HepG2 (cell line): ENCODE data around the gene AGER. TPM values are rescaled to one million over a fixed set of nuclear protein-coding genes. Genes with fewer than 3 reads are reported as not detected.

ENCODE experiments used
- HNRNPUL1 ChIP-seq: fragments of 200-400 bp; formaldehyde crosslinking; IDR thresholded peaks from 2 replicates; pipeline ENCODE4 v1.6.1; 2017; ENCODE audit warnings: low read depth, mild to moderate bottlenecking, low read length, moderate library complexity
- HOXA5 ChIP-seq: sonication (generic); formaldehyde crosslinking; IDR thresholded peaks from 2 replicates; pipeline ENCODE4 v1.4.0; 2020; ENCODE audit warnings: missing genetic modification reagents
- HOXA9 ChIP-seq: sonication (generic); formaldehyde crosslinking; IDR thresholded peaks from 2 replicates; pipeline ENCODE4 v1.8.1; 2022; ENCODE audit warnings: missing genetic modification reagents, mild to moderate bottlenecking, moderate library complexity, borderline replicate concordance
- PLRG1 ChIP-seq: fragments of 450-650 bp; conservative IDR thresholded peaks from 2 replicates; pipeline ENCODE4 v1.6.1; 2016
- SOX6 ChIP-seq, 2 experiments: fragments of 450-650 bp in 1 of 2; sonication (generic) in 1 of 2; formaldehyde crosslinking in 1 of 2; IDR thresholded peaks; 2 replicates each; pipeline versions ENCODE4 v1.4.0 to v1.6.1; 2017 to 2020; ENCODE audit warnings: antibody characterized with exemption in 1 of 2, mild to moderate bottlenecking in 1 of 2, missing genetic modification reagents in 1 of 2
- TBX2 ChIP-seq: sonication (generic); formaldehyde crosslinking; IDR thresholded peaks from 2 replicates; pipeline ENCODE4 v1.5.0; 2020; ENCODE audit warnings: missing genetic modification reagents, mild to moderate bottlenecking, borderline replicate concordance
- TCF7L2 ChIP-seq: IDR thresholded peaks from 2 replicates; pipeline ENCODE4 v1.6.1; 2011; ENCODE audit warnings: mild to moderate bottlenecking, low read depth, low read length, moderate library complexity
- ZFP90 ChIP-seq: sonication (generic); formaldehyde crosslinking; IDR thresholded peaks from 2 replicates; pipeline ENCODE4 v1.8.0; 2022; ENCODE audit warnings: missing genetic modification reagents, mild to moderate bottlenecking, inconsistent platforms, borderline replicate concordance
- ZNF260 ChIP-seq: sonication (generic); formaldehyde crosslinking; IDR thresholded peaks from 2 replicates; pipeline ENCODE4 v1.4.0; 2020; ENCODE audit warnings: missing genetic modification reagents, low read depth, mild to moderate bottlenecking, borderline replicate concordance
- ZNF446 ChIP-seq: sonication (generic); formaldehyde crosslinking; IDR thresholded peaks from 2 replicates; pipeline ENCODE4 v1.5.0; 2020; ENCODE audit warnings: mild to moderate bottlenecking, missing genetic modification reagents
- ZNF547 ChIP-seq: sonication (generic); formaldehyde crosslinking; IDR thresholded peaks from 2 replicates; pipeline ENCODE4 v1.5.1; 2020; ENCODE audit warnings: mild to moderate bottlenecking, missing genetic modification reagents
- ZNF660 ChIP-seq: sonication (generic); formaldehyde crosslinking; IDR thresholded peaks from 2 replicates; pipeline ENCODE4 v1.5.1; 2020; ENCODE audit warnings: mild to moderate bottlenecking, low read depth, missing genetic modification reagents, borderline replicate concordance
- polyA plus RNA-seq, 8 experiments: library from polyadenylated mRNA; depleted of rRNA in 3 of 8; stranded (reverse) in 7 of 8; unstranded in 1 of 8; fragments of >200 nt; fragmentation: Illumina TruSeq in 4 of 8; extraction: Trizol in 4 of 8; gene quantifications; 2 replicates each; pipeline versions ENCODE4 v1.2.1 to v1.2.3, GENCODE V29; 2011 to 2016; ENCODE audit warnings: low read depth in 4 of 8, missing spikeins in 1 of 8, mixed read lengths in 1 of 8; ENCODE audit not compliant: insufficient read depth in 1 of 8
- total RNA-seq, 5 experiments: library from RNA; depleted of rRNA; stranded (reverse); fragments of >200 nt; fragmentation: Illumina TruSeq; extraction: Trizol; gene quantifications; 2 replicates each; pipeline ENCODE4 v1.2.3, GENCODE V29; 2016; ENCODE audit warnings: low read depth in 1 of 5
- TF ChIP-seq, protein P1 (sequence below): sonication (generic); formaldehyde crosslinking; IDR thresholded peaks from 2 replicates; pipeline ENCODE4 v1.4.0; 2020; ENCODE audit warnings: missing genetic modification reagents, borderline replicate concordance
- TF ChIP-seq, protein P2 (sequence below), 2 experiments: fragments of 450-650 bp in 1 of 2; sonication (generic) in 1 of 2; formaldehyde crosslinking in 1 of 2; IDR thresholded peaks; 2 replicates each; pipeline versions ENCODE4 v1.6.1 to v1.8.0; 2016 to 2022; ENCODE audit warnings: antibody characterized with exemption in 1 of 2, mild to moderate bottlenecking in 1 of 2, missing genetic modification reagents in 1 of 2
- TF ChIP-seq, protein P3 (sequence below): sonication (generic); formaldehyde crosslinking; IDR thresholded peaks from 2 replicates; pipeline ENCODE4 v1.4.0; 2020; ENCODE audit warnings: missing genetic modification reagents
- TF ChIP-seq, protein P4 (sequence below): sonication (generic); formaldehyde crosslinking; IDR thresholded peaks from 2 replicates; pipeline ENCODE4 v1.5.1; 2020; ENCODE audit warnings: mild to moderate bottlenecking, missing genetic modification reagents, borderline replicate concordance

AGER gene
- total and polyA plus RNA-seq, 2 of the 13 experiments (the other 11 are each of a cell fraction or from before 2014, with no cell fraction given), result 1.9 to 5.1 TPM

- TF ChIP-seq, protein P1, sequence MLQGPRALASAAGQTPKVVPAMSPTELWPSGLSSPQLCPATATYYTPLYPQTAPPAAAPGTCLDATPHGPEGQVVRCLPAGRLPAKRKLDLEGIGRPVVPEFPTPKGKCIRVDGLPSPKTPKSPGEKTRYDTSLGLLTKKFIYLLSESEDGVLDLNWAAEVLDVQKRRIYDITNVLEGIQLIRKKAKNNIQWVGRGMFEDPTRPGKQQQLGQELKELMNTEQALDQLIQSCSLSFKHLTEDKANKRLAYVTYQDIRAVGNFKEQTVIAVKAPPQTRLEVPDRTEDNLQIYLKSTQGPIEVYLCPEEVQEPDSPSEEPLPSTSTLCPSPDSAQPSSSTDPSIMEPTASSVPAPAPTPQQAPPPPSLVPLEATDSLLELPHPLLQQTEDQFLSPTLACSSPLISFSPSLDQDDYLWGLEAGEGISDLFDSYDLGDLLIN (CRISPR knock-in tag), result no peak; the same call in none of the 2 replicates
- peak; percentile 83 for TF ChIP-seq ZFP90
- peak; percentile 74; the same call in 1 of the 2 replicates for TF ChIP-seq ZNF446
- TF ChIP-seq HNRNPUL1, result no peak; the same call in 1 of the 2 replicates
- no peak for TF ChIP-seq PLRG1
- no peak; the same call in 1 of the 2 replicates for TF ChIP-seq HOXA5 (CRISPR knock-in tag)
- TF ChIP-seq ZNF547, result peak; percentile 94
- TF ChIP-seq, protein P2, sequence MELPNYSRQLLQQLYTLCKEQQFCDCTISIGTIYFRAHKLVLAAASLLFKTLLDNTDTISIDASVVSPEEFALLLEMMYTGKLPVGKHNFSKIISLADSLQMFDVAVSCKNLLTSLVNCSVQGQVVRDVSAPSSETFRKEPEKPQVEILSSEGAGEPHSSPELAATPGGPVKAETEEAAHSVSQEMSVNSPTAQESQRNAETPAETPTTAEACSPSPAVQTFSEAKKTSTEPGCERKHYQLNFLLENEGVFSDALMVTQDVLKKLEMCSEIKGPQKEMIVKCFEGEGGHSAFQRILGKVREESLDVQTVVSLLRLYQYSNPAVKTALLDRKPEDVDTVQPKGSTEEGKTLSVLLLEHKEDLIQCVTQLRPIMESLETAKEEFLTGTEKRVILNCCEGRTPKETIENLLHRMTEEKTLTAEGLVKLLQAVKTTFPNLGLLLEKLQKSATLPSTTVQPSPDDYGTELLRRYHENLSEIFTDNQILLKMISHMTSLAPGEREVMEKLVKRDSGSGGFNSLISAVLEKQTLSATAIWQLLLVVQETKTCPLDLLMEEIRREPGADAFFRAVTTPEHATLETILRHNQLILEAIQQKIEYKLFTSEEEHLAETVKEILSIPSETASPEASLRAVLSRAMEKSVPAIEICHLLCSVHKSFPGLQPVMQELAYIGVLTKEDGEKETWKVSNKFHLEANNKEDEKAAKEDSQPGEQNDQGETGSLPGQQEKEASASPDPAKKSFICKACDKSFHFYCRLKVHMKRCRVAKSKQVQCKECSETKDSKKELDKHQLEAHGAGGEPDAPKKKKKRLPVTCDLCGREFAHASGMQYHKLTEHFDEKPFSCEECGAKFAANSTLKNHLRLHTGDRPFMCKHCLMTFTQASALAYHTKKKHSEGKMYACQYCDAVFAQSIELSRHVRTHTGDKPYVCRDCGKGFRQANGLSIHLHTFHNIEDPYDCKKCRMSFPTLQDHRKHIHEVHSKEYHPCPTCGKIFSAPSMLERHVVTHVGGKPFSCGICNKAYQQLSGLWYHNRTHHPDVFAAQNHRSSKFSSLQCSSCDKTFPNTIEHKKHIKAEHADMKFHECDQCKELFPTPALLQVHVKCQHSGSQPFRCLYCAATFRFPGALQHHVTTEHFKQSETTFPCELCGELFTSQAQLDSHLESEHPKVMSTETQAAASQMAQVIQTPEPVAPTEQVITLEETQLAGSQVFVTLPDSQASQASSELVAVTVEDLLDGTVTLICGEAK (IDR thresholded peaks at IDR 0.05), result no peak
- TF ChIP-seq, protein P2 (CRISPR knock-in tag; IDR thresholded peaks at IDR 0.05), result peak; percentile 83
- TF ChIP-seq SOX6 (IDR thresholded peaks at IDR 0.05), result no peak
- peak; percentile 97 for TF ChIP-seq SOX6 (CRISPR knock-in tag; IDR thresholded peaks at IDR 0.05)
- no peak for TF ChIP-seq HOXA9 (CRISPR knock-in tag)
- TF ChIP-seq, protein P3, sequence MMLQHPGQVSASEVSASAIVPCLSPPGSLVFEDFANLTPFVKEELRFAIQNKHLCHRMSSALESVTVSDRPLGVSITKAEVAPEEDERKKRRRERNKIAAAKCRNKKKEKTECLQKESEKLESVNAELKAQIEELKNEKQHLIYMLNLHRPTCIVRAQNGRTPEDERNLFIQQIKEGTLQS (CRISPR knock-in tag), result peak; percentile 89
- peak; percentile 81 for TF ChIP-seq TBX2 (CRISPR knock-in tag)
- no peak for TF ChIP-seq ZNF260
- TF ChIP-seq, protein P4, sequence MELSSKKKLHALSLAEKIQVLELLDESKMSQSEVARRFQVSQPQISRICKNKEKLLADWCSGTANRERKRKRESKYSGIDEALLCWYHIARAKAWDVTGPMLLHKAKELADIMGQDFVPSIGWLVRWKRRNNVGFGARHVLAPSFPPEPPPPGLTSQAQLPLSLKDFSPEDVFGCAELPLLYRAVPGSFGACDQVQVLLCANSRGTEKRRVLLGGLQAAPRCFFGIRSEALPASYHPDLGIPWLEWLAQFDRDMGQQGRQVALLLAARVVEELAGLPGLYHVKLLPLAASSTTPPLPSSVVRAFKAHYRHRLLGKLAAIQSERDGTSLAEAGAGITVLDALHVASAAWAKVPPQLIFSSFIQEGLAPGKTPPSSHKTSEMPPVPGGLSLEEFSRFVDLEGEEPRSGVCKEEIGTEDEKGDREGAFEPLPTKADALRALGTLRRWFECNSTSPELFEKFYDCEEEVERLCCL (CRISPR knock-in tag), result peak; percentile 53; the same call in 1 of the 2 replicates
- TF ChIP-seq ZNF660 (CRISPR knock-in tag), result no peak
- TF ChIP-seq TCF7L2, result no peak
Observed at GRCh38 chr6:32195902-32196681, 12.0 kb upstream of the AGER start (continued).
